Ovary (tissue), 9 donors: ENCODE results near the gene HCLS1. TPM values are rescaled to one million over a fixed set of nuclear protein-coding genes. Genes with fewer than 3 reads are reported as not detected.

Experiments
- DNase-seq, 5 donors: peaks; one replicate each; pipeline ENCODE4 v3.0.0-alpha.2; 2019 to 2020
- H3K27ac ChIP-seq, 2 donors: fragments of 200-600 bp; one replicate each; pipeline versions ENCODE4 v1.5.1 to v1.8.0; 2019 to 2022
- H3K27me3 ChIP-seq: fragments of 200-600 bp; one replicate; pipeline ENCODE4 v1.8.0; 2022
- H3K36me3 ChIP-seq: fragments of 200-600 bp; sonication (generic); one replicate; pipeline ENCODE4 v1.5.1; 2019
- H3K4me1 ChIP-seq: one replicate; pipeline ENCODE4 v1.8.1; 2013; ENCODE audit warnings: mild to moderate bottlenecking, moderate library complexity; ENCODE audit not compliant: insufficient read depth
- H3K4me3 ChIP-seq: fragments of 200-600 bp; sonication (generic); one replicate; pipeline ENCODE4 v1.5.1; 2017
- H3K9me3 ChIP-seq, 2 donors: fragments of 200-600 bp in 1 of 2; sonication (generic) in 1 of 2; one replicate each; pipeline versions ENCODE4 v1.5.1 to v1.8.1; 2013 to 2019; ENCODE audit warnings: mild to moderate bottlenecking in 1 of 2, moderate library complexity in 1 of 2
- CTCF ChIP-seq, 3 donors: fragments of 450-650 bp in 2 of 3; fragments of 200-600 bp in 1 of 3; IDR thresholded peaks; one replicate each; pipeline versions ENCODE4 v1.5.1 to v1.8.0; 2016 to 2022; ENCODE audit warnings: antibody characterized with exemption in 3 of 3, mild to moderate bottlenecking in 1 of 3
- EP300 ChIP-seq: sonication (generic); formaldehyde crosslinking; IDR thresholded peaks from one replicate; pipeline ENCODE4 v1.6.1; 2017; ENCODE audit warnings: antibody characterized with exemption
- POLR2A ChIP-seq: fragments of 450-650 bp; IDR thresholded peaks from one replicate; pipeline ENCODE4 v1.6.1; 2017; ENCODE audit warnings: antibody characterized with exemption, mild to moderate bottlenecking, moderate library complexity
- WGBS, 3 donors: extraction: QIAGEN DNeasy Blood & Tissue Kit in 1 of 3; methylation state at CpG; one replicate each; pipeline versions ENCODE4 v1.1.5 to v1.1.7; 2013 to 2017; 5-methylcytosine and 5-hydroxymethylcytosine counted together
- intact Hi-C, 4 donors: fragments of 100-400 bp; cut with DNase I; formaldehyde crosslinking; loops; one replicate each; pipeline versions ENCODE4 v1.11.0 to v1.15.1; 2022 to 2023
- polyA plus RNA-seq, 2 donors: library from polyadenylated mRNA; stranded (reverse); fragments of 200-250 nt in 1 of 2; fragments of 350-450 nt in 1 of 2; fragmentation: Illumina TruSeq in 1 of 2; extraction: RNeasy Lipid Tissue Mini Kit (QIAGEN cat#74804) in 1 of 2; gene quantifications; one replicate each; pipeline ENCODE4 v1.2.3, GENCODE V29; 2013 to 2014
- total RNA-seq, 7 donors: library from RNA; depleted of rRNA in 2 of 7; stranded (reverse); fragments of >200 nt in 2 of 7; fragmentation: NEBNext Ultra II Directional in 3 of 7; extraction: Animal tissue kit (Norgen Biotek cat#: 25700) in 3 of 7; gene quantifications; one replicate each; pipeline versions ENCODE4 v1.1.0 to v1.2.4, GENCODE V29; 2016 to 2023
- donor health status: DM: no; HTN: no; CAD: no; lungs with moderate emphysema.
- donor health status: DM: no; HTN: no; CAD: no.
- donor health status: Bipolar disorder and iron deficiency.
- donor health status: DM: yes; HTN: yes; CAD: no.
- donor health status: DM: no; HTN: no; CAD: no.
- donor health status: DM: yes; HTN: yes; CAD: no.

Gene HCLS1
- total and polyA plus RNA-seq, 9 donors: 7.0 to 45.9 (median 13.3) TPM

GRCh38 chr3:121645054-121645453, 15.6 kb downstream of the HCLS1 start:
- H3K36me3 ChIP-seq: no peaks in the 10 kb centered on the region
- intact Hi-C loops: no loop called here
- no peaks in the 10 kb centered on the region for H3K9me3 ChIP-seq
- TF ChIP-seq EP300 (no peak), POLR2A (no peak), CTCF (IDR thresholded peaks at IDR 0.05) (no peak)
- 89 to 93% (median 90%) methylated on average over 5 of the region's 5 CpGs for WGBS, 3 donors
- no peaks in the 10 kb centered on the region for H3K27me3 ChIP-seq
- H3K4me1 ChIP-seq: peaks cover 2% of the 10 kb centered on the region
- H3K27ac ChIP-seq: no peak overlapping the region
- no peak overlapping the region for H3K4me3 ChIP-seq
- no peak for DNase-seq

- WGBS, 3 donors: 75 to 84% (median 78%) methylated on average over 9 of the region's 9 CpGs
- intact Hi-C loops: no loop called here
- Histone ChIP-seq H3K27ac (no peak overlapping the region), H3K36me3 (no peaks in the 10 kb centered on the region), H3K4me3 (no peak overlapping the region), H3K27me3 (no peaks in the 10 kb centered on the region), H3K4me1 (no peaks in the 10 kb centered on the region), H3K9me3 (no peaks in the 10 kb centered on the region)
- TF ChIP-seq CTCF (IDR thresholded peaks at IDR 0.05) (no peak), EP300 (no peak), POLR2A (no peak)
- DNase-seq: no peak
Measured at GRCh38 chr3:121642601-121643314, 17.9 kb downstream of the HCLS1 start.

- no peak overlapping the region for H3K27ac ChIP-seq
- WGBS, 3 donors: 90 to 96% (median 95%) methylated on average over 2 of the region's 2 CpGs
- no peak for DNase-seq
- H3K27me3 ChIP-seq: no peaks in the 10 kb centered on the region
- H3K4me3 ChIP-seq: no peak overlapping the region
- no peaks in the 10 kb centered on the region for H3K4me1 ChIP-seq
- intact Hi-C loops: no loop called here
- H3K9me3 ChIP-seq: no peaks in the 10 kb centered on the region
- no peak for TF ChIP-seq POLR2A
- no peak for TF ChIP-seq CTCF (IDR thresholded peaks at IDR 0.05)
- no peak for TF ChIP-seq EP300
- H3K36me3 ChIP-seq: no peaks in the 10 kb centered on the region
Measured at GRCh38 chr3:121641127-121641526, 19.6 kb downstream of the HCLS1 start.

GRCh38 chr3:121637922-121638321, 22.8 kb downstream of the HCLS1 start:
- no peak overlapping the region for H3K27ac ChIP-seq
- no peak for DNase-seq
- H3K27me3 ChIP-seq: no peaks in the 10 kb centered on the region
- H3K36me3 ChIP-seq: no peaks in the 10 kb centered on the region
- no peak overlapping the region for H3K4me3 ChIP-seq
- no peak for TF ChIP-seq CTCF (IDR thresholded peaks at IDR 0.05)
- TF ChIP-seq EP300: no peak
- TF ChIP-seq POLR2A: no peak
- no peaks in the 10 kb centered on the region for H3K9me3 ChIP-seq
- WGBS, 3 donors: 88 to 100% (median 97%) methylated on average over 1 of the region's 1 CpG
- intact Hi-C loops: no loop called here
- no peaks in the 10 kb centered on the region for H3K4me1 ChIP-seq
